ACHN (cell line): ENCODE data around the gene DOLPP1.

Source experiments
- DNase-seq: peaks from one replicate; pipeline ENCODE4 v3.0.0-alpha.2; 2015
- in situ Hi-C: cut with HindIII; loops from 2 replicates; pipeline ENCODE4 v1.10.0; 2017; ENCODE audit warnings: low sequenced_read_pairs, low pct_ligation_motif_present, low pct_unique_long_range_greater_than_20kb

The DOLPP1 gene

DNA sequence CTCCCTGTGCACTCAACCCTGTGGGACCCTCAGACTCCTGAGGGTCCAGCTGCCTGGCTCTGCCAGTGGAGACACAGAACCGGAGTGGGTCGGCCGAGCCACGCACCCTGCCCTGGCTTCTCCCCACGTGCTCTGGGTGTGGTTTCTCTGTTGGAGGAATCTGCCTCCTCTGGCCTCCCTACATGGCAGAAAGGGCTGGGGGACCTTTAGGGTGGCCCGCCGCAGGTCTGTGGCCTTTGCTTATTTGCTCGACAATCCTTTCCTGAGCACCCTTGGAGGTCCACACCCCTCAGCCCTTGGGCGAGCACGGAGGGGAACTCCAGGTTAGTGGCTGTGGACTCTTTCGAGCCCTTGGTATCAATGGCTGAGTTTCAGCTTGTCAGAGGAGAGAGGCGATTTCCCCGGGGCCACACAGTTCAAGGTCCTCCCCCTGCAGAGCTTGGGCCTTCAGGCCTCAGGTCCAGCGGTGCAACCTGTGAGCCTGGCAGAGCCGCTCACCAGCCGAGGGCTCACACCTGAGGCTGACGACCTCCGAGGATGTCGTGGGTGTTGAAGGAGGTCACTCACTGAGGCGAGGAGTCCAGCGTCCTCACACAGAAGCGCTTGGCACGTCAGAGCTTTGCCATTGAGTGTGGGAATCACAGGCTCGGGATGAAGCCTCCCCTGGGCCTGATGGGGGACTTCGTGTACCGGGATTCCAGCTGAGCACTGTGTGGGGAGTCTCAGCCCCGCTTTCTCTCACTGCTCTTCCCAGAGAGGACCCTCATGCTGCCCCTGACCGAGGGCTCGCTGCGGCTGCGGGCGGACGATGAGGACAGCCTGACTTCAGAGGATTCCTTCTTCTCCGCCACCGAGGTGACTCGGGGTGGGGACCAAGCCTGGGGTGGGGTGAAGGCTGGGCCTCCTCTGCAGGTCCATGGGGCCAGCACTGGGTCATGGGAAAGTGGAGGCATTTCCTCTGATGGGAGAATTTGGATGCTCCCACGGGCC, 20.8 kb upstream of the DOLPP1 start:
- in situ Hi-C loops: no loop called here
- no peak for DNase-seq

DNA sequence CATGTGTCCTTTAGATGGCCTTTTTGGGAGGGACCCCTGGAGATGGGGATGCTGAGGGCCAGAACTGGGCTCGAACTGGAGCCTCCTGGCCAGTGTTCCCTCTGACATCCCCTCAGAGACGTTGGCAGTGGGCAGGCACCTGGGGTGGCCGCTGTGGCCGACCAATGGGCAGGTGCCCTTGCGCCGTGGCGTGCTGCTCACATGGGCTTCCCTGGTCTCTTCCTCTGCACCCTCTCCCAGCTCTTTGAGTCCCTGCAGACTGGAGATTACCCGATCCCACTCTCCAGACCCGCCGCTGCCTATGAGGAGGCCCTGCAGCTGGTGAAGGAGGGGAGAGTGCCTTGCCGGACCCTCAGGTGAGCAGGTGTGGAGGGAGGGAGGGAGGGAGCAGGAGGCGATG, 19.9 kb upstream of the DOLPP1 start:
- in situ Hi-C loops: no loop called here

DNA sequence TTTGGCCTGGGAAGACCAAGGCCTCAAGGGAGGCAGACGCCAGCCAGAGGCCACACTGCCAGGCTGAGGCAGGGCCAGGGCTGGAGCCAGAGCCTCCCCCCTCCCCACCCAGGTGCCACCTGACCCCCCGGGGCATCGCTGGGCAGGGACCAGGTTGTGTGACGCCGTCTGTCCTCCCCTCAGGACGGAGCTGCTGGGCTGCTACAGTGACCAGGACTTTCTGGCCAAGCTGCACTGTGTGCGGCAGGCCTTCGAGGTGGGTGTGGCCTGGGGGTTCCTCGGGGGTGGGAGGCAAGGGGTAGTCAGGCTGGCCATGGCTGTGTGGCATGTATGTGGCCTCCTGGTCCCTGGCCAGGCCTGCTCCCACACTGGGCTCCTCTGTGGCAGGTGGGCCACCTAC, 17.9 kb upstream of the DOLPP1 start:
- no peak for DNase-seq
- in situ Hi-C loops: no loop called here

More for the DNA sequence above, 19.9 kb upstream of the DOLPP1 start:
- DNase-seq: no peak

DNA sequence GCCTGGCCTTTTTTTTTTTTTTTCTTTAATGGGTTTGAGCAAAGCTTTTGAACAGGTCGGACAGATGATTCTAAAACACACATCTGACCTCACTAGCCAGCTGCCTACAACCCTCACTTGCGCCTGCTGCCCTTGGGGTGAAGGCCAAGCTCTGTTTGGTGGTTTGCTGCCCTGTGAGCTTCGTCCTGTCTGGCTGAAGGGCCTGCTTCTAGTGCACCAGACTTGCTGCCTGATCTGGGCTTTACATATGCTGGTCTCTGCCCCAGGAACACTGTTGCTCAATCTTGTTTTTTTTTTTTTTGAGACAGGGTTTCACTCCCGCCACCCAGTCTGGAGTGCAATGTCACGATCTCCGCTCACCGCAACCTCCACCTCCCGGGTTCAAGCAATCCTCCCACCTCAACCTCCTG, 16.4 kb upstream of the DOLPP1 start:
- in situ Hi-C loops: no loop called here
- DNase-seq: no peak

DNA sequence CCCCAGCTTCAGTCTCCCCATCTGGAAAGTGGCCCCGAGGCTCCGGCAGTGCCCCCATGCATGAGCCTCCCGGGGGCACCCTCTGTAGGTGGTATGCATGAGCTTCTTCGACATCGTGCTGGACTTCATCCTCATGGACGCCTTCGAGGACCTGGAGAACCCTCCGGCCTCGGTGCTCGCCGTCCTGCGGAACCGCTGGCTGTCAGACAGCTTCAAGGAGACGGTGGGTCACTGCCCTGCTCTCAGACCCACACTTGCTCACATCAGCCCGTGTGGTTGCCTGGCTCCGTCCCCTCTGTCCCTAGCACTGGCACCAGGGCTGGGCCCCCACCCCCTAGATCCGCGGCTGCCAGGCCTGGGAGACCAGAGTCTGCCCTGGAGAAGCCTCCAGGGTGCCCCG, 12.8 kb upstream of the DOLPP1 start:
- no peak for DNase-seq

DNA sequence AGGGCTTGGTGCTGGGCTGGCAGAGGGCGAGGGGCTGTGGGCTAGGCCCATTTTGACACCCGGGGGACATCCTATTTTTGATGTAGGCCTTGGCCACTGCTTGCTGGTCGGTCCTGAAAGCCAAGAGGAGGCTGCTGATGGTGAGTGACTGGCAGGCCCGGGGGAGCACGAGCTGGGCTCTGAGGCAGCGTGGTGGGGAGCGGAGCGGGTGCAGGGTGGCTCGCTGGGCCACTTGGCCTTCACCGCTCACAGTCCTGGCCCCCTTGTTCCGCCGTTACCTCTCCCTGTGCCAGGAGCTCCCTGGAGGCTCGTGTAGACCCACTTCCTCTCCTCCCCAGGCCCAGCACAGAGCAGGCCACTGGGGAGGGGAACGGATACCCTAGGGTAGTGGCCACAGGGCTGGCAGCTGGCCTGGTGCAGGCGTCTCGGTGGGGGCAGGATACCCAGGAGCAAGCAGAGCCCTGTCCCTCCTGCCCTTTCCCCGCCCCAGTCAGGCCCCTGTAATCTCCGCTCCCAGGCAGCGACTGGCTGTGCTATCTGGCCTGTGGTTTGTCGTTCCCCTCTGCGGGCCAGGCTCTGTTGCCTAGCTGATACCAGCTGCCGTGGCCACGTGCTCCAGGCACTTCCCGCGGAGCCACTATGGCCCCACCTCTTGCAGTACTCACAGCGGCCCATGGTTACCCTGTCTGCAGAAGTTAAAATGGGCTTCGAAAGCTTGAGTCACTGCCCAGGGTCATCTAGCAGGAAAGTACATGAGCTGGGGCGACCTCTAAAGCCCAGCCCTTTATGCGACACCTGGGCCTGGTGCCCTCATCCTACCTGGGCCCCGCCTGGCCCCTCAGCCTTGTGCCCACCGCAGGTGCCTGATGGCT, 11.7 kb upstream of the DOLPP1 start:
- DNase-seq: no peak
- in situ Hi-C loops: no loop called here

More for the DNA sequence above, 12.8 kb upstream of the DOLPP1 start:
- in situ Hi-C loops: no loop called here

DNA sequence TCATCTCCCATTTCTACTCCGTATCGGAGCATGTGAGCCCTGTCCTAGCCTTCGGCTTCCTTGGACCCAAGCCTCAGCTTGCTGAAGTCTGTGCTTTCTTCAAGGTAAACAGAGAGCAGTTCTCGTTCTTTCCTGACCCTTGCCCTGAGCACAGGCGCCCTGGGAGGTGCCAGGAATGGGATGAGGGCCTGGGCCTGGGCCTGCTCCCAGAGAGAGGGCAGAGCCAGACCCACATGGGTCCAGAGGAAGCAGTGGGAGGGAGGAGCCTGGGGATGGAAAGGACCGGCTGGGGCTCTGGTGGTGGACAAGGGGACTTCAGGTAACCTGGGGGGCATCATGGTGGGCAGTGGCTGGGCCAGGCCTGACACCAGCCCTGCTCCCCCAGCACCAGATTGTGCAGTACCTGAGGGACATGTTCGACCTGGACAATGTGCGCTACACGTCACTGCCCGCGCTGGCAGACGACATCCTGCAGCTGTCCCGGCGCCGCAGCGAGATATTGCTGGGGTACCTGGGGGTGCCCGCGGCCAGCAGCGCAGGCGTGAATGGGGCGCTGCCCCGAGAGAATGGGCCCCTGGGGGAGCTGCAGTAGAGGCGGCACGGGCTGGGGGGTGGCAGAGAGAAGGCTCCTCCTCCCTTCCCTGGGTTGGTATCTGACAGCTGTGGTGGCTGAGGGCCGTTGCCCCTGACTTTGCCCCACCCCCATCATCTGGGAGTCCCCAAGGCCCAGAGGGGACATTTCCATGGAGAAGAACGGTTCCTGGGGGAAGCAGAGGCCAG, 10.9 kb upstream of the DOLPP1 start:
- DNase-seq: no peak
- in situ Hi-C loops: no loop called here

DNA sequence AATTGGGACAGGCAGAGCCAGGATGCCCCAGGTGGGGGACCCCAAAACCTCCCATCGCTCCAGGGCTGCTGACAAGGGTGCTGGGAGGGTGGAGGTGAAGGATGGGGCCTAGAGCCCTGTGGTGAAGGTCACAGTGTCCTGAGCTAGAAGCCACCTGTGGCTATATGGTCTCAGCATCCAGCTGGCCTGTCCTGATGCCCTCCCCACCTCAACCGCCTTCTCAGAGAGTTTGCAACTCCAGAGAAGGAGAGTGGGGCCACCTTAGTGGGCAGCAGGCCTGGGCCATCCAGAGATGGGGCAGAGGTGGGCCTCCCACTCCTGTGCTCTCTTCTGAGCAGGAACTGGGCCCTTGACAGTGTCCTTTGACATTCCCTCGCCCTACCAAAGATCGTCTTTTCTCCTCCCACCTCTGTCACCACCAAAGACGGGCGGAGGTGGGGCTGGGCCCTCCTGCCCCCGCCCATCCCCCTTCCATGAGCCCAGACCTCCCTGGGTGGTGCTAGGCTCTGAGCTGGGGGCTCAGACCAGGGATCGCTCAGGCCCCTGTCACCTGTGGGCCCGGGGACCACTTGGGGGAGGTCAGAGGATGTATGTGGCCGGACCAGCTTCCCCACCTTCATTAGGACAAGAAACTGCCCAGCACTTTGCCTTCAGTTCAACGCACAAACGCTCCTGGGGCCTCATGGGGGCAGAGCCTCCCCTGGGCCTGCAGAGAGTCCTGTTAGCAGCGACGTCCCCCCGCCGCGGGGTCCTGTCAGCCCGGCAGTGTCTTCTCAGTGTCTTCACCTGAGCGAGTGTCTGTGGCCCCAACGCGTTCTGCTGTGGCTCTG, 10.0 kb upstream of the DOLPP1 start:
- DNase-seq: no peak
- in situ Hi-C loops: no loop called here

DNA sequence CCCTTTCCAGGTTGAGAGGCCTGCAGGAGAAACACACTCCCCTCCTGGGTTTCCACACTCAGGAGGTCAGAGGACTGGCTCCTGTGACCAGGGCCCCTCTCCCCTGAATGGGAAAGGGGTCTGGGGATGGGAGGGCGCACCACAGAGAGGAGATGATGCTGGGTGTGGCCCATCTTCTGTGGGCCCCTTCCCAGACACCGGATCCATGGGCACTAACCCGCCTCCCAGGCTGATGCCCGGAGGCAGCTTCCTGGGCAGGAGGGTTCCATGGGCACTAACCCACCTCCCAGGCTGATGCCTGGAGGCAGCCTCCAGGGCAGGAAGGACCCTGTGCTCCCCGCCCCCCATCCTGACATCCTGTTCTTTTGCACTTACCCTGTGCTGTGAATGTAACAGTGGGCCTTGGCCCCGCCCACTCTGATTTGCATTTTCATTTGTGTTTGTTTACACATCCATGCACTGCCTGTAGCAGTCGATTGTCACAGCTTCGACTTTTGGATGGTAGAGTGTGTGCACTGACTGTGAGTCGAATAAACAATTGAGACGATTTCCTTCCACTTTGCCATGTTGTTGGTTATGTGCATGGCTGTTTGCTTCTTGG, 9.3 kb upstream of the DOLPP1 start:
- in situ Hi-C loops: no loop called here
- no peak for DNase-seq

DNA sequence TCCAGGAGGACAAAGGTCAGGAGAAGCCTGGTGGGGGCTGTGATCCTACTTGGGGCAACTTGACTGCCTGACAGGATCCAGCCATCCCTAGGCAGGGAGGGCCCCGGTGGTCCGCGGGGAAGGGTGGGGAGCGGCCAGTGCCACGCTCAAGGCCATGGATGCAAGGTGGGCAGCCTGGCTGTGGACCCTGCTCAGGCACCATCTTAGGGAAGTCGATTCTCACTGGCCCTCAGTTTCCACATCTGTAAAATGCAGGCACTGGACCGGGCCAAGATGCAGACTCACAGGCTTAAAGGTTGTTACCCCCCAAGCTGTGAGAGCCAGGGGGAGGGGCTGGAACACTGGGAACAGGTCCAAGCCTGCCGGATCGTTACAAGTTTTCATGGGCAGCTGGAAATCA, 8.7 kb upstream of the DOLPP1 start:
- in situ Hi-C loops: no loop called here
- DNase-seq: no peak

DNA sequence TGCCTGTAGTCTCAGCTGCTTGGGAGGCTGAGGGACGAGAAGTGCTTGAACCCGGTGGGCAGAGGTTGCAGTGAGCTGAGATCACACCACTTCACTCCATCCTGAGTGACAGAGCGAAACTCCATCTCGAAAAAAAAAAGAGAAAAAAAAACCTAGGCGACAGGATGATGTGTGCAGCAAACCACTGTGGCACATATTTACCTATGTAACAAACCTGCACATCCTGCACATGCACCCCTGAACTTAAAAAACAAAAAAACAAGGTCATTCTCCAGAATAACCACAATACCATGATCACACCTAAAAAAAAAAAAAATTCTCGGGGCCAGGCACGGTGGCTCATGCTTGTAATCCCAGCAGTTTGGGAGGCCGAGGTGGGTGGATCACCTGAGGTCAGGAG, 7.5 kb upstream of the DOLPP1 start:
- DNase-seq: no peak
- in situ Hi-C loops: no loop called here

DNA sequence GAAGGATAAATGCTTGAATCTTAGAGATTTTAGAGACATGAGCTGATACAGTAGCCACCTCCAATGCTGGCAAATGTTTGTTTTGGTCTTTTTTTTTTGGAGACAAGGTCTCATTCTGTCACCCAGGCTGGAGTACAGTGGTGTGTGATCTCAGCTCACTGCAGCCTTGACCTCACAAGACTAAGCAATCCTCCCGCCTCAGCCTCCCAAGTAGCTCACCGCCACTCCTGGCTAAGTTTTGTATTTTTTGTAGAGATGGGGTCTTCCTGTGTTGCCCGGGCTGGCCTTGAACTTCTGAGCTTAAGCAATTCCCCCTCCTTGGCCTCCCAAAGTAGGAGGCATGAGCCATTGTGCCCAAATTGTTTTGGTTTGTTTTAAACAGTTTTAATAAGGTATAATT, 6.8 kb upstream of the DOLPP1 start:
- in situ Hi-C loops: no loop called here
- DNase-seq: no peak

DNA sequence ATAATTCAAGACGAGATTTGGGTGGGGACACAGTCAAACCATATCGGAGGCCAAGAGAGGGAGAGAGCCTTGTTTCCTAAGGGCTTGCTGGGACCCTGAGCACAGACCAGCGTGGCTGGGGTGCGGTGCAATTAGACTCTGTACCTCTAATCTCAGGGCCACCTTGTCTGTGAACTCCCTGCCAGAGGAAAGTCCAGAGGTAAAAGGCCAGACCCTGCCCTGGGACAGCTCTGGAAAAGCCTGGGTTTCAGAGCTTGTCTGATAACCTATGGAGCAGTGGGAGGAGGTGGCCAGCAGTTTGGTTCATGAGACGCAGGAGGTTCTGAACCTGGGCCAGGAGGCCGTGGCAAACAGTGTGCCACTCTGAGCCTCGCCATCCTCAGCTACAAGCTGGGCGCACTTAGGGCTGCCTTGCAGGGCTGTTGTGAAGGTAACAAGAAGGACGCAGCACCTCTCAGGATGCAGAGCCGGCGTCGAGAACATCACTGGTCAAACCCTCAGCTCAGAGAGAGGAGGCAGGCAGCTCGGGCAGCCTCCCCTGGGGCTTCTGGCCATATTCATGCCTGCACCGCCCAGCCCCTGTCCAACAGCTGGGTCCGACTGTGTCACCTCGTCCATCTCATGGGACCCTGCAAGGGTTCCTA, 4.8 kb upstream of the DOLPP1 start:
- no peak for DNase-seq
- in situ Hi-C loops: no loop called here

DNA sequence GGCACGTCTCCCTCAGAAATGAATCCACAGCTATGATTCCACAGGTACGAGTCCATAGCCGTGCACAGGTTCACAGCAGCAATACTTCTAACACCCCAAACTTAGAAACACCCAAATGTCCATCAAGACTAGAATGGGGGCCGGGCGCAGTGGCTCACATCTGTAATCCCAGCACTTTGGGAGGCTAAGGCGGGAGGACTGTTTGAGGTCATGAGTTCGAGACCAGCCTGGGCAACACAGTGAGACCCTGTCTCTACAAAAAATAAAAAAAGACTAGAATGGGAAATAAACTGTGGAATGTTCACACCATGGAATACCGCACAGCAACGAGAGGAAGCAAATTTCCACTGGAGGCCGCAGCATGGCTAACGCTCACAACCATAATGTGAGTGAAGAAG, 4.3 kb upstream of the DOLPP1 start:
- in situ Hi-C loops: no loop called here
- DNase-seq: no peak

DNA sequence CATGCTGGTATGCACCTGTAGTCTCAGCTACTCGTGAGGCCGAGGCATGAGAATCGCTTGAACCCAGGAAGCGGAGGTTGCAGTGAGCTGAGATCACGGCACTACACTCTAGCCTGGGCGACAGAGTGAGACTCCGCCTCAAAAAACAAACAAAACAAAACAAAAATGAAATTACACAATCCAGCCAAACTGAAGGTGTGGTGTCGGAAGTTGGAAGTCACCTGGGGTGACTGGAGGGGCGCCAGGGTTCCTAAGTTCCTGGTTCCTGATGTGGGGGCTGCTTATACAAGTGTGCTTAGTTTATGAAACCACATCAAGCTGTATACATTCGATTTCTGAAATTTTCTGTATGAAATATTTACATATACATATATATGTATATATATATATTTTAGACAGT, 3.7 kb upstream of the DOLPP1 start:
- DNase-seq: no peak
- in situ Hi-C loops: no loop called here

DNA sequence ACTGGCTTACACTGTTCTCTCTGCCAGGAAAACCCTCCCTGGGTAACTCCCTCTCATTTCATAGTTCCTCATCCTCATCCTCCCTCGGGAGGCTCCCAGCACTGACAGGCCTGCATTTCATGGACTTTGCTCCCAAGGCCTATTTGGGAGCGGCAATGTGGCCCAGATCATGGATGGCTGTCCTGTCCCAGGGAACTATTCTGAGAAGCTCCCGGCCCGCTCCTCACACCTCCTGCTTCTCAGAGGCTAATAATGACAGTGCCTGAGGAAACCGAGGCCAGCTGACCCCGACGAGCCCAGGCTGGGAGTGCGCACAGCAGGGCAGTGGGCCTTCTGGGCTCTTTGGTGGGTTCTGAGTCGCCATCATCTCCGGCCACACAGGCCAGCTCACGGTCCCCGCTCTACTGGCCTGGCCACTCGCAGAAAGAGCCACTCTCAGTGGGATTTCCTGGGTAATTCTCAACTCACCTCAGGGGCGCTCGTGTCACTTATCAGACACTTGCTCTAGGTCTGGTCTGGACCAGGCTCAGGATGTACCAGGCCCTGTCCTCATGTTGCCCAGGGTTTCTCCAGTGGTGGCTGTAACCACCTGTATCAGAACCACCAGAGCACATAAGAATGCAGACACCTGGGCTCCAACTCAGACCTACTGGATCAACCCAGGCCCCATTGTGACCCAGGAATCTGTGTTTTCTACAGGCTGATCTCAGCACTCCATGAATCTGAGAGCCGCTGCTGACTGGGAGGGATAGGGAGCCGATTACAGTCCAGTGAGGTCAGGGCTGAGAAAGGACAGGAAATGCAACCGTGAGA, 2.0 kb upstream of the DOLPP1 start:
- in situ Hi-C loops: no loop called here
- no peak for DNase-seq
